A549 (cell line): ENCODE results near the gene IL1RL2.

Experiments
- CEBPB ChIP-seq, 2 experiments: fragments of >200 bp in 1 of 2; sonication (Bioruptor Twin) in 1 of 2; formaldehyde crosslinking in 1 of 2; IDR thresholded peaks; 2 replicates each; pipeline ENCODE4 v1.6.1; 2012 to 2016
- CHD2 ChIP-seq: fragments of 150-350 bp; IDR thresholded peaks from 2 replicates; pipeline ENCODE4 v1.6.1; 2014; ENCODE audit warnings: low read length; ENCODE audit not compliant: partially characterized antibody
- EP300 ChIP-seq, 2 experiments: fragments of >200 bp; sonication (Bioruptor Twin); formaldehyde crosslinking; IDR thresholded peaks; 2 replicates in 1 of 2; 3 replicates in 1 of 2; pipeline ENCODE4 v1.6.1; 2016 to 2017
- FOSL2 ChIP-seq, 2 experiments: fragments of 450-650 bp in 1 of 2; fragments of >200 bp in 1 of 2; sonication (Bioruptor Twin) in 1 of 2; formaldehyde crosslinking; IDR thresholded peaks; 2 replicates each; pipeline versions ENCODE4 v1.5.0 to v1.6.1; 2016 to 2020; ENCODE audit warnings: mild to moderate bottlenecking in 1 of 2, moderate library complexity in 1 of 2
- HDAC2 ChIP-seq: fragments of 200-600 bp; sonication (generic); IDR thresholded peaks from 2 replicates; pipeline ENCODE4 v1.6.1; 2016
- JUN ChIP-seq, 2 experiments: fragments of >200 bp; sonication (Bioruptor Twin); formaldehyde crosslinking; IDR thresholded peaks; 2 replicates in 1 of 2; 3 replicates in 1 of 2; pipeline ENCODE4 v1.6.1; 2016 to 2017
- JUNB ChIP-seq: fragments of >200 bp; sonication (Bioruptor Twin); formaldehyde crosslinking; IDR thresholded peaks from 2 replicates; pipeline ENCODE4 v1.6.1; 2016
- POLR2A ChIP-seq: IDR thresholded peaks from 2 replicates; pipeline ENCODE4 v1.6.1; 2012; ENCODE audit warnings: mild to moderate bottlenecking, low read length
- RFX5 ChIP-seq: fragments of 450-650 bp; IDR thresholded peaks from 2 replicates; pipeline ENCODE4 v1.7.1; 2014; ENCODE audit warnings: antibody characterized with exemption, mild to moderate bottlenecking, moderate library complexity
- TF ChIP-seq, protein P1 (sequence below): IDR thresholded peaks from 2 replicates; pipeline ENCODE4 v1.6.1; 2012
- TF ChIP-seq, protein P2 (sequence below): fragments of >200 bp; sonication (Bioruptor Twin); formaldehyde crosslinking; IDR thresholded peaks from 3 replicates; pipeline ENCODE4 v1.5.1; 2016

DNA sequence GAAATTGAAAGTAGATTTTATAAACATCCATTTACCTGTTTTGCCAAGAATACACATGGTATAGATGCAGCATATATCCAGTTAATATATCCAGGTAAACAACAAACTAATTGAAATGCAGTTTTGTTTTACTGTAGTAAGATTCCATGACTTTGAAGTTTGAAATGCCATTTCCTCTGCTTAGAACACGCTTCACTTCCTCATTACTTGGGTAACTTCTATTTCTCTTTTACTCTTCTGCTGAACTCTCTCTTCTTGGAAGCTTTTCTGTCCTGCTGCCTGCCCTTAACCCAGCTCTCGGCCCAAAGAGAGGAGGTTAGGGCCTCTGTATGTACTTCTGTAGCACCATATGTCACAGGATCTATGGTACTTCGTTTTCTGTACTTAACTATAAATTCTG is 14.1 kb upstream of the IL1RL2 start:
- no peak for TF ChIP-seq CEBPB (IDR thresholded peaks at IDR 0.05)
- no peak for TF ChIP-seq RFX5
- TF ChIP-seq, protein P1, sequence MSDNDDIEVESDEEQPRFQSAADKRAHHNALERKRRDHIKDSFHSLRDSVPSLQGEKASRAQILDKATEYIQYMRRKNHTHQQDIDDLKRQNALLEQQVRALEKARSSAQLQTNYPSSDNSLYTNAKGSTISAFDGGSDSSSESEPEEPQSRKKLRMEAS = no peak
- TF ChIP-seq HDAC2 = no peak
- TF ChIP-seq POLR2A = no peak
- TF ChIP-seq JUNB = no peak
- no peak for TF ChIP-seq JUN (IDR thresholded peaks at IDR 0.05)
- no peak for TF ChIP-seq EP300 (IDR thresholded peaks at IDR 0.05)
- TF ChIP-seq, protein P2, sequence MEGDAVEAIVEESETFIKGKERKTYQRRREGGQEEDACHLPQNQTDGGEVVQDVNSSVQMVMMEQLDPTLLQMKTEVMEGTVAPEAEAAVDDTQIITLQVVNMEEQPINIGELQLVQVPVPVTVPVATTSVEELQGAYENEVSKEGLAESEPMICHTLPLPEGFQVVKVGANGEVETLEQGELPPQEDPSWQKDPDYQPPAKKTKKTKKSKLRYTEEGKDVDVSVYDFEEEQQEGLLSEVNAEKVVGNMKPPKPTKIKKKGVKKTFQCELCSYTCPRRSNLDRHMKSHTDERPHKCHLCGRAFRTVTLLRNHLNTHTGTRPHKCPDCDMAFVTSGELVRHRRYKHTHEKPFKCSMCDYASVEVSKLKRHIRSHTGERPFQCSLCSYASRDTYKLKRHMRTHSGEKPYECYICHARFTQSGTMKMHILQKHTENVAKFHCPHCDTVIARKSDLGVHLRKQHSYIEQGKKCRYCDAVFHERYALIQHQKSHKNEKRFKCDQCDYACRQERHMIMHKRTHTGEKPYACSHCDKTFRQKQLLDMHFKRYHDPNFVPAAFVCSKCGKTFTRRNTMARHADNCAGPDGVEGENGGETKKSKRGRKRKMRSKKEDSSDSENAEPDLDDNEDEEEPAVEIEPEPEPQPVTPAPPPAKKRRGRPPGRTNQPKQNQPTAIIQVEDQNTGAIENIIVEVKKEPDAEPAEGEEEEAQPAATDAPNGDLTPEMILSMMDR = no peak
- no peak for TF ChIP-seq FOSL2 (IDR thresholded peaks at IDR 0.05)
- no peak for TF ChIP-seq FOSL2 (CRISPR knock-in tag; IDR thresholded peaks at IDR 0.05)
- no peak for TF ChIP-seq CHD2
